BE2C (cell line): Measurements from ENCODE around the gene NDUFS8.

Source experiments
- DNase-seq: peaks from one replicate; pipeline ENCODE4 v3.0.0-alpha.2; 2020
- H3K27me3 ChIP-seq: fragments of 250-450 bp; sonication (Bioruptor Pico); 2 replicates; pipeline ENCODE4 v1.5.1; 2020; ENCODE audit warnings: mild to moderate bottlenecking
- H3K36me3 ChIP-seq: fragments of 250-450 bp; sonication (Bioruptor Pico); 2 replicates; pipeline ENCODE4 v1.5.1; 2020; ENCODE audit warnings: mild to moderate bottlenecking
- H3K4me1 ChIP-seq: fragments of 250-450 bp; sonication (Bioruptor Pico); 2 replicates; pipeline ENCODE4 v1.5.1; 2020
- H3K4me3 ChIP-seq: 2 replicates; pipeline ENCODE4 v1.5.1; 2011; ENCODE audit warnings: low read depth, low read length
- H3K9me3 ChIP-seq: fragments of 250-450 bp; sonication (Bioruptor Pico); 2 replicates; pipeline ENCODE4 v1.5.1; 2020
- CTCF ChIP-seq: IDR thresholded peaks from 2 replicates; pipeline ENCODE4 v1.5.1; 2012; ENCODE audit warnings: mild to moderate bottlenecking, low read depth, low read length

Gene NDUFS8

GRCh38 chr11:68006606-68007166 is 23.8 kb upstream of the NDUFS8 start:
- no peak for DNase-seq
- peaks cover 23% of the 10 kb centered on the region for H3K4me1 ChIP-seq
- no peaks in the 10 kb centered on the region for H3K9me3 ChIP-seq
- no peak for TF ChIP-seq CTCF
- no peaks in the 10 kb centered on the region for H3K36me3 ChIP-seq
- H3K27me3 ChIP-seq = no peaks in the 10 kb centered on the region
- H3K4me3 ChIP-seq = no peak overlapping the region

- Histone ChIP-seq H3K4me3 (no peak overlapping the region), H3K9me3 (no peaks in the 10 kb centered on the region), H3K36me3 (no peaks in the 10 kb centered on the region), H3K4me1 (peaks cover 23% of the 10 kb centered on the region), H3K27me3 (no peaks in the 10 kb centered on the region)
- DNase-seq = peak; percentile 11
- no peak for TF ChIP-seq CTCF
Measured at GRCh38 chr11:68007498-68008380, 22.7 kb upstream of the NDUFS8 start.

GRCh38 chr11:68008381-68009337 is 21.8 kb upstream of the NDUFS8 start:
- H3K4me3 ChIP-seq = no peak overlapping the region
- H3K4me1 ChIP-seq = peaks cover 23% of the 10 kb centered on the region
- no peak for TF ChIP-seq CTCF
- H3K36me3 ChIP-seq = no peaks in the 10 kb centered on the region
- no peaks in the 10 kb centered on the region for H3K9me3 ChIP-seq
- no peaks in the 10 kb centered on the region for H3K27me3 ChIP-seq
- peak; percentile 57 for DNase-seq

DNA sequence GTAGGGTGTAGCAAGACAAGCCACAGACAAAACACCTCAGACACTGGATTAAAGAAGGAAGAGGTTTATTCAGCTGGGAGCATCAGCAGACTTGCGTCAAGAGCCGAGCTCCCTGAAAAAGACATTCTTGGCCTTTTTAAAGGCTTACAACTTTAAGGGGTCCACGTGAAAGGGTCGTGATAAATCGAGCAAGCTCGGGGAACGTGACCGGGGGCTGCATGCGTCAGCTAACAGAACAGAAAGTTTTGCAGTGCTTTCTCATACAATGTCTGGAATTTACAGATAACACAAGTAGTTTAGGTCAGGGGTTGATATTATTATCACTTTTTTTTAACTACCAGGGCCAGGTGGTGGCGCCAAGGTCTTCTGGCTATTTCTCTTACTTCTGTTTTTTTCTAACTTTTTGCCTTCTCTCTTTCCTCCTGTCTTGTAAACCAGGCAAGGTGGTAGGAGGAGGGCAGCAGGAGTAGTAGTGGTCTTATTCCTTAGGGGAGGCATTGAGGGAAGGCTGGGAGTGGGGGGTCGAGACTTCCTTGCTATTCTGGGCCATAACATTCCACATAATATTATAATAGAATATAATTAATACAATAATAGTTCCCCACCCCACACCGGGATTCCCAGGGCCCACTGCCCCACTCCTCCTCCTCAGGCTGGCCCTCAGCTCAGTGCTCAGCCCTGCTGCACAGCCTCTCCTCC is 20.9 kb upstream of the NDUFS8 start:
- Histone ChIP-seq H3K27me3 (no peaks in the 10 kb centered on the region), H3K4me1 (peaks cover 23% of the 10 kb centered on the region), H3K4me3 (peak overlapping the region; percentile 37), H3K36me3 (no peaks in the 10 kb centered on the region), H3K9me3 (no peaks in the 10 kb centered on the region)
- TF ChIP-seq CTCF = peak; percentile 25
- peak; percentile 22 for DNase-seq

DNA sequence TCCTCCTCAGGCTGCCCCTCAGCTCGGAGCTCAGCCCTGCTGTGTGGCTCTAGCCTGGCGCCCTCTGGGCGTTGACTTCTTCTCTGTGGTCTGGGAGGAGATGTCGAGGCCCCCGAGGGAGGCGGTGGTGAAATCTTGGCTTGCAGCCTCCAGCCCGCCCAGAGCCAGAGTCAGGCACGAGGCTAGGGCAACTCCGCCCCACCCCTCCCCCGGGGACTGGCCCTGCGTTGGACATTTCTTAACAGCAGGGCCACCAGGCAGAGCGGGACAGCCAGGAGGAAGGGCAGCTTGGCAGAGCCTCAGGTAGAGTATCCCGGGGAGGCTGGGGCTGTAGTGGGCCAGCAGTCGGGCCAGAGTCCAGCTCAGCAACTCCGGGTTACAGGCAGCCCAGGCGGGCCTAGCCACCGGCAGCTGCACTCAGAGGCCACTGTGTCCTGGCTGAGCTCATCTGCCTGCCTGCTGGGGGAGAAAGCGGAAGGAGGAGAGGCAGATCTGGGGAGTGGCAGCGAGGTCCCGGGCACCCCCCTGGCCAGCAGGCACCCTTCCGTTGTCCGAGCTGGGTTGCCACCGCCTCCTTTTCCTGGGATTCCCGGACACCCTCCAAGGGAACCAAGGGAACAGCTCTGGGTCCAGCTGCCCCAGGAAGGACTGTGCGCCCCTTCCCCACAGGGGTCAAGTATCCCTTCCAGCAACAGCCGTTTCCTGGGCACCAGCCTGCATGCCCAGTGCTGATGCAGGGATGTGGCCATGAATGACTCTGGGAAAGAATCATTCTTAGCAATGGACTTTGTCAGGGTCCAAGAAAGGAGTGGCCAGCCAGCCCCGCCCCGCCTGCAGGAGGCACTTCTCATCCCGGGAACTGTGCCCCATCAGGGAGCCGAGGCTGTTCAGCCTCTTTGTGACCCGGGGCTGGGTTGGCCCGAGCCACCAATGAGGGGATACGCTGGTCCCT is 20.1 kb upstream of the NDUFS8 start, which contains the start of gene ALDH3B1:
Gene ALDH3B1 (plus strand): TSS at position 238 of the 952 bp plus-strand sequence. CDS start 4,971 bp downstream, outside the sequence.
- Histone ChIP-seq H3K27me3 (no peaks in the 10 kb centered on the region), H3K36me3 (no peaks in the 10 kb centered on the region), H3K9me3 (no peaks in the 10 kb centered on the region), H3K4me3 (peak within 1 kb of the TSS; percentile 37), H3K4me1 (peaks cover 23% of the 10 kb centered on the region)
- TF ChIP-seq CTCF = no peak; the same call in 1 of the 2 replicates
- peak; percentile 88 for DNase-seq
